Measurements from ENCODE around the gene UBN2.

DNA sequence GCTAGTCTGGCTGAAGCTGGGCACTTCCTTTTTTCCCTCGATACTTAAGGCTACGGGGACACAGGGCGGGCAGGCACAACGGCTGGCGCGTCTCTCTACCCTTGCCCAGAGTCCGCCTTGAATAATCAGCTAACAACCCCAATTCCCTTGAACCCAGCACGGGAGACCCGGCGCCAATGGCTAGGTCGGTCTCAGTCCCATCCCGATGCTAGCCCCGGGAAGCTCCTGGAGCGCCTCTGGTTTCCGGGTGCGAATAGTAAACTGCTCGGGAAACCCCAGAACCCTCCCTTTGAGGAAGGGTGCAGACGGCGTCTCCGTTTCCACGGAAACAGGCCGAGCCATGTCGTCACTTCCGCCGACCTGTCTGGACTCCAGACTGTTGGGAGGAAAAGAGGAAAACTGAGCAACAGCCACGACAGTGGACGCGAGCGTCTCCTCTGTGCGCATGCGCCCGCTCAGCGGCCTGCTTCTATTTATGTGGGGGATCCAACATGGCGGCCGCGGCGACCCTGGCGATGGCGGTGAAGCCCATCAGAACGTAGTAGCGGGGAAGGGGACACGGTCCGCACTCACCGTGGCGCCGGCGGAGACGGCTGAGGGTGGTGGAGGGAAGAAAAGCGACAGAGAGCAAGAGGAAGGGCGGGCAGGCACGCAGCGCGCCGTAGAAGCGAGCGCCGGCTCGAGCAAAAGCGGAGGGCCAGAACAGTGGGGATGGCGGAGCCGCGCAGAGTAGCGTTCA, at the start of gene UBN2:
- TF ChIP-seq, protein P1, sequence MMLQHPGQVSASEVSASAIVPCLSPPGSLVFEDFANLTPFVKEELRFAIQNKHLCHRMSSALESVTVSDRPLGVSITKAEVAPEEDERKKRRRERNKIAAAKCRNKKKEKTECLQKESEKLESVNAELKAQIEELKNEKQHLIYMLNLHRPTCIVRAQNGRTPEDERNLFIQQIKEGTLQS (CRISPR knock-in tag; conservative IDR thresholded peaks at IDR 0.05) = no peak
- TF ChIP-seq ATF1 (CRISPR knock-in tag; IDR thresholded peaks at IDR 0.05) (no peak), TCF7 (CRISPR knock-in tag; IDR thresholded peaks at IDR 0.05; ENCODE audit: low read depth) (no peak), NR2C2 (CRISPR knock-in tag; IDR thresholded peaks at IDR 0.05) (no peak)
- TF ChIP-seq, protein P2, sequence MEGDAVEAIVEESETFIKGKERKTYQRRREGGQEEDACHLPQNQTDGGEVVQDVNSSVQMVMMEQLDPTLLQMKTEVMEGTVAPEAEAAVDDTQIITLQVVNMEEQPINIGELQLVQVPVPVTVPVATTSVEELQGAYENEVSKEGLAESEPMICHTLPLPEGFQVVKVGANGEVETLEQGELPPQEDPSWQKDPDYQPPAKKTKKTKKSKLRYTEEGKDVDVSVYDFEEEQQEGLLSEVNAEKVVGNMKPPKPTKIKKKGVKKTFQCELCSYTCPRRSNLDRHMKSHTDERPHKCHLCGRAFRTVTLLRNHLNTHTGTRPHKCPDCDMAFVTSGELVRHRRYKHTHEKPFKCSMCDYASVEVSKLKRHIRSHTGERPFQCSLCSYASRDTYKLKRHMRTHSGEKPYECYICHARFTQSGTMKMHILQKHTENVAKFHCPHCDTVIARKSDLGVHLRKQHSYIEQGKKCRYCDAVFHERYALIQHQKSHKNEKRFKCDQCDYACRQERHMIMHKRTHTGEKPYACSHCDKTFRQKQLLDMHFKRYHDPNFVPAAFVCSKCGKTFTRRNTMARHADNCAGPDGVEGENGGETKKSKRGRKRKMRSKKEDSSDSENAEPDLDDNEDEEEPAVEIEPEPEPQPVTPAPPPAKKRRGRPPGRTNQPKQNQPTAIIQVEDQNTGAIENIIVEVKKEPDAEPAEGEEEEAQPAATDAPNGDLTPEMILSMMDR (IDR thresholded peaks at IDR 0.05) = no peak
- TF ChIP-seq, protein P3, sequence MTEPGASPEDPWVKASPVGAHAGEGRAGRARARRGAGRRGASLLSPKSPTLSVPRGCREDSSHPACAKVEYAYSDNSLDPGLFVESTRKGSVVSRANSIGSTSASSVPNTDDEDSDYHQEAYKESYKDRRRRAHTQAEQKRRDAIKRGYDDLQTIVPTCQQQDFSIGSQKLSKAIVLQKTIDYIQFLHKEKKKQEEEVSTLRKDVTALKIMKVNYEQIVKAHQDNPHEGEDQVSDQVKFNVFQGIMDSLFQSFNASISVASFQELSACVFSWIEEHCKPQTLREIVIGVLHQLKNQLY (CRISPR knock-in tag; IDR thresholded peaks at IDR 0.05) = no peak
